Caco-2 (cell line): Measurements from ENCODE around the gene PA2G4. TPM values are rescaled to one million over a fixed set of nuclear protein-coding genes. Genes with fewer than 3 reads are reported as not detected.

Experiments
- BruUV-seq: library from RNA; stranded (reverse); fragments of 400-500 nt; replicated peaks from 2 replicates; lab custom pipeline; 2021; lab: Mats Ljungman, UMichigan
- CTCF ChIA-PET: fragments of 300-600 bp; sonication (Branson Sonifier 250); formaldehyde crosslinking; loops from one replicate; lab custom pipeline; 2022; ENCODE audit warnings: antibody characterized with exemption; lab: Charles Lee
- POLR2A ChIA-PET: fragments of 300-600 bp; sonication (Branson Sonifier 250); formaldehyde crosslinking; loops from one replicate; lab custom pipeline; 2022; ENCODE audit warnings: antibody characterized with exemption; lab: Charles Lee
- DNase-seq, 2 experiments: peaks; one replicate each; pipeline versions ENCODE4 v3.0.0 to v3.0.0-alpha.2; 2020 to 2022
- H3K27me3 ChIP-seq: replicated peaks from 2 replicates; pipeline ENCODE4 v1.6.0; 2011; ENCODE audit warnings: low read length; ENCODE audit not compliant: control insufficient read depth, insufficient read depth
- H3K36me3 ChIP-seq: 2 replicates; pipeline ENCODE4 v1.5.1; 2011; ENCODE audit warnings: low read length; ENCODE audit not compliant: control insufficient read depth, insufficient read depth
- H3K4me1 ChIP-seq: fragments of 250-450 bp; sonication (Bioruptor Pico); 2 replicates; pipeline ENCODE4 v1.5.1; 2020; ENCODE audit warnings: mild to moderate bottlenecking
- H3K4me3 ChIP-seq: 2 replicates; pipeline ENCODE4 v1.5.1; 2011; ENCODE audit warnings: low read depth, mild to moderate bottlenecking, control low read depth, low read length
- H3K9me3 ChIP-seq: fragments of 250-450 bp; sonication (Bioruptor Pico); 2 replicates; pipeline ENCODE4 v1.5.1; 2020; ENCODE audit warnings: mild to moderate bottlenecking, moderate library complexity
- H3K27ac Mint-ChIP-seq: one replicate; pipeline ENCODE4 v1.8.0; 2022; ENCODE audit warnings: mixed read lengths; ENCODE audit not compliant: unreplicated experiment
- H3K27me3 Mint-ChIP-seq: one replicate; pipeline ENCODE4 v1.8.0; 2022; ENCODE audit warnings: mixed read lengths; ENCODE audit not compliant: insufficient read depth, unreplicated experiment
- H3K36me3 Mint-ChIP-seq: one replicate; pipeline ENCODE4 v1.8.0; 2022; ENCODE audit warnings: mild to moderate bottlenecking, mixed read lengths; ENCODE audit not compliant: insufficient read depth, unreplicated experiment
- H3K4me1 Mint-ChIP-seq: one replicate; pipeline ENCODE4 v1.8.0; 2022; ENCODE audit warnings: low read depth, mixed read lengths; ENCODE audit not compliant: unreplicated experiment
- H3K4me3 Mint-ChIP-seq: one replicate; pipeline ENCODE4 v1.8.0; 2022; ENCODE audit warnings: mild to moderate bottlenecking, moderate library complexity, mixed read lengths; ENCODE audit not compliant: unreplicated experiment
- H3K9me3 Mint-ChIP-seq: one replicate; pipeline ENCODE4 v1.8.0; 2022; ENCODE audit warnings: mixed read lengths; ENCODE audit not compliant: unreplicated experiment
- CTCF ChIP-seq, 2 experiments: fragments of 200-600 bp in 1 of 2; IDR thresholded peaks; 1 replicate in 1 of 2; 2 replicates in 1 of 2; pipeline versions ENCODE4 v1.5.1 to v1.8.0; 2011 to 2022; ENCODE audit warnings: antibody characterized with exemption in 1 of 2, control low read depth in 1 of 2, inconsistent platforms in 1 of 2, low read depth in 1 of 2, low read length in 1 of 2, mild to moderate bottlenecking in 1 of 2, moderate library complexity in 1 of 2; ENCODE audit not compliant: insufficient read depth in 1 of 2, severe bottlenecking in 1 of 2, unreplicated experiment in 1 of 2
- intact Hi-C: fragments of 100-400 bp; cut with micrococcal nuclease; formaldehyde crosslinking; loops from one replicate; pipeline ENCODE4 v1.10.0; 2022; ENCODE audit not compliant: unreplicated experiment
- total RNA-seq: library from RNA; stranded (reverse); gene quantifications from 2 replicates; pipeline ENCODE4 v1.2.3, GENCODE V29; 2022

PA2G4 gene
- total RNA-seq, 1 experiment from 2014 or later: 178 TPM

GRCh38 chr12:56152132-56152755, 47.9 kb downstream of the PA2G4 start, which contains the start of gene MYL6B:
MYL6B (plus strand) TSS chr12:56152587; CDS start chr12:56153919, 1,332 bp downstream.
- no peaks in the 10 kb centered on the region for H3K9me3 Mint-ChIP-seq
- Histone ChIP-seq H3K4me3 (peak within 1 kb of the TSS; percentile 73), H3K27me3 (no peaks in the 10 kb centered on the region), H3K4me1 (peaks cover 12% of the 10 kb centered on the region), H3K36me3 (peaks cover 1% of the 10 kb centered on the region; the same call in 1 of the 2 replicates), H3K9me3 (no peaks in the 10 kb centered on the region)
- H3K27me3 Mint-ChIP-seq: no peaks in the 10 kb centered on the region
- no peak for TF ChIP-seq CTCF (IDR thresholded peaks at IDR 0.05; ENCODE audit: insufficient read depth in 1 of 2, low read depth in 1 of 2, low read length in 1 of 2, severe bottlenecking in 1 of 2, unreplicated experiment in 1 of 2)
- BruUV-seq: no TSS peak
- peak within 1 kb of the TSS; percentile 98 for H3K27ac Mint-ChIP-seq
- DNase-seq: peak; percentile 88 to 92
- H3K36me3 Mint-ChIP-seq: peaks cover 29% of the 10 kb centered on the region
- intact Hi-C loops: loop anchor here (1.0 kb wide), 2 partner anchors 24 to 33 kb away; partner anchors contain the start of gene ESYT1
- H3K4me1 Mint-ChIP-seq: peaks cover 20% of the 10 kb centered on the region
- CTCF ChIA-PET: interaction anchor here (0.7 to 1.6 kb wide), 8 partner anchors 11 to 54 kb away, joined by 3 to 16 read pairs (median 5); partner anchors contain the start of genes ESYT1, PA2G4, SMARCC2 and ZC3H10
- POLR2A ChIA-PET: interaction anchor here (0.5 to 2.0 kb wide), 7 partner anchors 10 to 370 kb away, joined by 5 to 24 read pairs (median 6); partner anchors contain the start of genes CNPY2, ESYT1, RBMS2 and RNF41
- peak within 1 kb of the TSS; percentile 87 for H3K4me3 Mint-ChIP-seq

GRCh38 chr12:56152756-56153677, 48.7 kb downstream of the PA2G4 start:
- no peaks in the 10 kb centered on the region for H3K9me3 ChIP-seq
- H3K27me3 ChIP-seq: no peaks in the 10 kb centered on the region
- H3K4me3 ChIP-seq: peak overlapping the region; percentile 73
- Mint-ChIP-seq H3K27me3 (no peaks in the 10 kb centered on the region), H3K9me3 (no peaks in the 10 kb centered on the region), H3K4me3 (peak overlapping the region; percentile 87), H3K4me1 (peaks cover 20% of the 10 kb centered on the region), H3K36me3 (peaks cover 36% of the 10 kb centered on the region), H3K27ac (peak overlapping the region; percentile 98)
- POLR2A ChIA-PET: no interaction called here
- DNase-seq: no peak
- peaks cover 12% of the 10 kb centered on the region for H3K4me1 ChIP-seq
- peaks cover 1% of the 10 kb centered on the region; the same call in 1 of the 2 replicates for H3K36me3 ChIP-seq
- BruUV-seq: TSS peak; percentile 57
- intact Hi-C loops: loop anchor here (1.0 kb wide), 2 partner anchors 25 to 34 kb away; partner anchors contain the start of gene ESYT1
- CTCF ChIA-PET: no interaction called here
- no peak for TF ChIP-seq CTCF (IDR thresholded peaks at IDR 0.05; ENCODE audit: insufficient read depth in 1 of 2, low read depth in 1 of 2, low read length in 1 of 2, severe bottlenecking in 1 of 2, unreplicated experiment in 1 of 2)

- POLR2A ChIA-PET: no interaction called here
- intact Hi-C loops: no loop called here
Measured at GRCh38 chr12:56153678-56154065, 49.3 kb downstream of the PA2G4 start.

More at GRCh38 chr12:56153678-56154065, 49.3 kb downstream of the PA2G4 start:
- peaks cover 43% of the 10 kb centered on the region for H3K36me3 Mint-ChIP-seq
- Histone ChIP-seq H3K4me1 (peaks cover 12% of the 10 kb centered on the region), H3K36me3 (no peaks in the 10 kb centered on the region), H3K27me3 (no peaks in the 10 kb centered on the region), H3K9me3 (no peaks in the 10 kb centered on the region), H3K4me3 (peak overlapping the region; percentile 73)
- no peaks in the 10 kb centered on the region for H3K9me3 Mint-ChIP-seq
- H3K27me3 Mint-ChIP-seq: no peaks in the 10 kb centered on the region
- TF ChIP-seq CTCF (IDR thresholded peaks at IDR 0.05; ENCODE audit: insufficient read depth in 1 of 2, low read depth in 1 of 2, low read length in 1 of 2, severe bottlenecking in 1 of 2, unreplicated experiment in 1 of 2): no peak
- peak overlapping the region; percentile 98 for H3K27ac Mint-ChIP-seq
- no TSS peak for BruUV-seq
- DNase-seq: no peak
- peaks cover 20% of the 10 kb centered on the region for H3K4me1 Mint-ChIP-seq
- peak overlapping the region; percentile 87 for H3K4me3 Mint-ChIP-seq
- CTCF ChIA-PET: interaction anchor here (0.7 kb wide), 1 partner anchor 53 kb away, joined by 3 read pairs; no protein-coding TSS in a partner anchor
